RWPE2 (cell line): ENCODE results near the gene ACAD9.
"Not testable (repeated sequence)": the region's sequence is repeated elsewhere in the genome, so short reads cannot be mapped to it uniquely, and the experiment has no call there.

Experiments
- ATAC-seq: fragments of 200-7000 bp; cut with Tn5 transposase; 3 replicates; pipeline ENCODE4 v1.9.1; 2021; ENCODE audit warnings: low read depth
- DNase-seq: peaks from one replicate; pipeline ENCODE4 v3.0.0-alpha.2; 2020; ENCODE audit warnings: low spot score
- H3K27ac ChIP-seq: fragments of 450-650 bp; 2 replicates; pipeline ENCODE4 v1.5.1; 2017; ENCODE audit warnings: mild to moderate bottlenecking; ENCODE audit not compliant: poor library complexity, severe bottlenecking
- H3K27me3 ChIP-seq: fragments of 250-450 bp; sonication (Bioruptor Pico); 2 replicates; pipeline ENCODE4 v1.5.1; 2021; ENCODE audit warnings: mild to moderate bottlenecking, moderate library complexity; ENCODE audit not compliant: insufficient read depth, poor library complexity, severe bottlenecking
- H3K36me3 ChIP-seq: fragments of 250-450 bp; sonication (Bioruptor Pico); 2 replicates; pipeline ENCODE4 v1.5.1; 2020; ENCODE audit warnings: low read depth, mild to moderate bottlenecking, moderate library complexity
- H3K4me1 ChIP-seq: fragments of 250-450 bp; sonication (Bioruptor Pico); 2 replicates; pipeline ENCODE4 v1.5.1; 2021; ENCODE audit warnings: mild to moderate bottlenecking, moderate library complexity; ENCODE audit not compliant: insufficient read depth, poor library complexity, severe bottlenecking
- H3K4me3 ChIP-seq: fragments of 250-450 bp; sonication (Bioruptor Pico); 2 replicates; pipeline ENCODE4 v1.5.1; 2021; ENCODE audit warnings: mild to moderate bottlenecking, moderate library complexity; ENCODE audit not compliant: severe bottlenecking
- H3K9me3 ChIP-seq: fragments of 250-450 bp; sonication (Bioruptor Pico); 2 replicates; pipeline ENCODE4 v1.5.1; 2021; ENCODE audit warnings: mild to moderate bottlenecking, moderate library complexity; ENCODE audit not compliant: severe bottlenecking
- TF ChIP-seq, protein P1 (sequence below): fragments of 450-650 bp; IDR thresholded peaks from one replicate; pipeline ENCODE4 v1.5.1; 2017; ENCODE audit warnings: mild to moderate bottlenecking, moderate library complexity; ENCODE audit not compliant: poor library complexity, severe bottlenecking

The ACAD9 gene

DNA sequence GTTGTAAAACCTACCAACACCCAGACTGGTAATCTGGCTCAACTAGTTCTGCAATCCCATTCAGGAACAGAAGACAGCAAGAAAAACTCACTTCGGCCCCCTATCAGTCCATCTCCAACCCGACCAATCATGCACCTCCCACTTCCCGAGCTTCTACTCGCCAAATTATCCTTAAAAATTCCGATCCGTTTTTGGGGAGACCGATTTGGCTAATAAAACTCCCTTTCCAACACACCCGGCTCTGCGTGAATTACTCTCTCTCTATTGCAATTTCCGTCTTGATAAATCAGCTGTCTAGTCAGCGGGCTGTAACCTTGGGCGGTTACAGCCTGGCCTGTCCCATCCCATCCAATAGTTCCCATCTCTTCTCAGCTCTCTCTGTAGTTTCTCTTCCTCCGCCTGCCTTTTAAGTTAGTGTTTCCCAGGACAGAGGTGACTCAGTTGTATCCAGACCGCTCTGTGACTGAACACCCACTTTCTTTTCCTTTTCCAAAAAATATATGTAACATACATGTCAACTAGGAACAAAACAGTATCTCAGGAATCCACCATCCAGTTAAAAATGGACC lies 780 bp upstream of the ACAD9 start:
- TF ChIP-seq, protein P1, sequence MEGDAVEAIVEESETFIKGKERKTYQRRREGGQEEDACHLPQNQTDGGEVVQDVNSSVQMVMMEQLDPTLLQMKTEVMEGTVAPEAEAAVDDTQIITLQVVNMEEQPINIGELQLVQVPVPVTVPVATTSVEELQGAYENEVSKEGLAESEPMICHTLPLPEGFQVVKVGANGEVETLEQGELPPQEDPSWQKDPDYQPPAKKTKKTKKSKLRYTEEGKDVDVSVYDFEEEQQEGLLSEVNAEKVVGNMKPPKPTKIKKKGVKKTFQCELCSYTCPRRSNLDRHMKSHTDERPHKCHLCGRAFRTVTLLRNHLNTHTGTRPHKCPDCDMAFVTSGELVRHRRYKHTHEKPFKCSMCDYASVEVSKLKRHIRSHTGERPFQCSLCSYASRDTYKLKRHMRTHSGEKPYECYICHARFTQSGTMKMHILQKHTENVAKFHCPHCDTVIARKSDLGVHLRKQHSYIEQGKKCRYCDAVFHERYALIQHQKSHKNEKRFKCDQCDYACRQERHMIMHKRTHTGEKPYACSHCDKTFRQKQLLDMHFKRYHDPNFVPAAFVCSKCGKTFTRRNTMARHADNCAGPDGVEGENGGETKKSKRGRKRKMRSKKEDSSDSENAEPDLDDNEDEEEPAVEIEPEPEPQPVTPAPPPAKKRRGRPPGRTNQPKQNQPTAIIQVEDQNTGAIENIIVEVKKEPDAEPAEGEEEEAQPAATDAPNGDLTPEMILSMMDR = no peak
- Histone ChIP-seq H3K4me3 (peak overlapping the region; percentile 94), H3K9me3 (no peaks in the 10 kb centered on the region), H3K27ac (peak overlapping the region; percentile 60), H3K36me3 (peaks cover 19% of the 10 kb centered on the region), H3K4me1 (peaks cover 4% of the 10 kb centered on the region), H3K27me3 (no peaks in the 10 kb centered on the region)
- DNase-seq (no peak), ATAC-seq (peak; percentile 63)

DNA sequence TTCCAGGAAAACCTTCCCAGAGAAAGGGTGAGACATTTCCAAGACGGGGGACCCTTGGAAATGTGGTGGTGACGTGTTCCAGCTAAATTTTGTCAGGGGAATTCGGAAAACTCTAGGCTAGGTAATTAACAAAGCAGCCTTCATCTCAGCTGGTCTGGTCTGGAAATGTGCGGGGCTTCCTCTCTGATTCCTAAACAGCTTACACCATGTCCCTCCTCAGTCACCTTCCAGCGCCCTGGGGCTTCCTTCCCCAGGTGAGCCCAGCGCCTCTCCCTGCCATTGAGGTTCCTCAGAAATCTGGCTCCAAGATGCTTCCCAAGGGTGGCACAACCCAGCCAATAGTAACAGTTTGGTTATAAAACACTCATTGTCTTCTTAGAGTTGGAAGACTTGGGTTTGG lies 571 bp downstream of the ACAD9 start:
- Histone ChIP-seq H3K27me3 (no peaks in the 10 kb centered on the region), H3K36me3 (peaks cover 33% of the 10 kb centered on the region), H3K4me3 (peak overlapping the region; percentile 94), H3K9me3 (no peaks in the 10 kb centered on the region), H3K27ac (peak overlapping the region; percentile 60), H3K4me1 (peaks cover 4% of the 10 kb centered on the region)
- no peak for DNase-seq
- ATAC-seq = peak; percentile 10; the same call in 2 of the 3 replicates
- TF ChIP-seq, protein P1 = no peak

- H3K9me3 ChIP-seq, H3K27ac ChIP-seq, H3K27me3 ChIP-seq, ATAC-seq, H3K4me1 ChIP-seq, DNase-seq: not testable (repeated sequence)
- Histone ChIP-seq H3K36me3 (peaks cover 38% of the 10 kb centered on the region), H3K4me3 (peak overlapping the region; percentile 94)
These were observed 1.0 kb downstream of the ACAD9 start for GRCh38 chr3:128880455-128880854.

DNA sequence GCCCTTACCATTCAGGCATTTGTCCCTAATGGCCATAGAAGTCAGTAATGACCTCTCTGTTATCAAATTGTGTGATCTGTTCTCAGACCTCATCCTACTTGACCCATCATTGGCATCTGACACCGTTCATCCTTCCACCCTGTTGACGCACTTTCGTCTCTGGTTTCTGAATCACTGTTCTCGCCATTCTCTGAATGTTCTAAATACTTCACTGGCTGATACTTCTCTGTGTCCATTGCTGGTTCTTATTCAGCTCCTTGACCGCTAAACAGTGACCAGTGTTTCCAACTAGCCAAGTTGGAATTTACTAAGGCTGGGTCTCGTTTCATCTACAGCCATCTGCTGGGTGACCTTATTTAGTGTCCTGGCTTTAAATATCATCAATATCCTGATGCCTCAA lies 2.2 kb downstream of the ACAD9 start:
- Histone ChIP-seq H3K27me3 (no peaks in the 10 kb centered on the region), H3K4me1 (peaks cover 4% of the 10 kb centered on the region), H3K27ac (no peak overlapping the region), H3K36me3 (peaks cover 46% of the 10 kb centered on the region), H3K9me3 (no peaks in the 10 kb centered on the region), H3K4me3 (no peak overlapping the region)
- TF ChIP-seq, protein P1 = no peak
- DNase-seq (no peak), ATAC-seq (no peak)

DNA sequence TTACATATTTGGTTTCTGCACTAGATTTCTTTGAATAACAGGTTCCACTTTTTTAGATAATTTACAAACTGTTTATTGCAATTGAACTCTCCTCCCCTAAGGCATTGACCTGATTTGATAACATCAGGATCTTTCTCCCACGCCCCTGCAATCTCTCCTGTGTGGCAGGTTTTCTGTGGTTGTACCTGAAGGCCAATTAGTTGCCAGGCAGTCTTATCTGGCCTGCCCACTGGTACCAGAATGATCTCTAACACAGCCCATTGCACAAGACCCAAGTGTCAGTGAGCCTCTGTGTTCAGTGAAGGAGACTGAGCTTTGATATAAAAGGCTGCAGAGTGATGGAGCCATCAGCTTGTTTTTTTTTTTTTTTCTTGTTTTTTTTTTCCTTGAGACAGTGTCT lies 3.3 kb downstream of the ACAD9 start:
- TF ChIP-seq, protein P1 = no peak
- ATAC-seq = no peak
- H3K36me3 ChIP-seq = peaks cover 54% of the 10 kb centered on the region
- H3K27me3 ChIP-seq = no peaks in the 10 kb centered on the region
- H3K4me3 ChIP-seq = no peak overlapping the region
- DNase-seq = no peak
- no peak overlapping the region for H3K27ac ChIP-seq
- peaks cover 4% of the 10 kb centered on the region for H3K4me1 ChIP-seq
- H3K9me3 ChIP-seq = no peaks in the 10 kb centered on the region
